Endothelial cell of umbilical vein (primary cell): ENCODE measurements around the gene JPH2. TPM values are rescaled to one million over a fixed set of nuclear protein-coding genes. Genes with fewer than 3 reads are reported as not detected.

Source experiments
- BruUV-seq: library from RNA; stranded (reverse); fragments of 400-500 nt; replicated peaks from 2 replicates; lab custom pipeline; 2021; lab: Mats Ljungman, UMichigan
- CTCF ChIA-PET: fragments of 300-600, 350-600 bp; sonication (Branson Sonifier 250); formaldehyde crosslinking; loops from one replicate; lab custom pipeline; 2021; ENCODE audit warnings: antibody characterized with exemption, inconsistent platforms; lab: Charles Lee
- POLR2A ChIA-PET: fragments of 300-600, 350-600 bp; sonication (Branson Sonifier 250); formaldehyde crosslinking; loops from one replicate; lab custom pipeline; 2021; ENCODE audit warnings: antibody characterized with exemption, inconsistent platforms; lab: Charles Lee
- DNase-seq: peaks from one replicate; pipeline ENCODE4 v3.0.0-alpha.2; 2011; ENCODE audit warnings: low read depth, low spot score
- FAIRE-seq: peaks from 2 replicates; lab custom pipeline; 2011; peaks lifted over from hg19 to GRCh38; lab: Jason Lieb, UNC
- H2AFZ ChIP-seq: 2 replicates; pipeline ENCODE4 v1.6.0; 2012; ENCODE audit warnings: low read depth, low read length, control low read depth, inconsistent platforms
- H3K27ac ChIP-seq: 2 replicates; pipeline ENCODE4 v1.5.1; 2011; ENCODE audit warnings: low read depth, mild to moderate bottlenecking, control low read depth, low read length, moderate library complexity; ENCODE audit not compliant: insufficient read depth
- H3K27me3 ChIP-seq, 2 experiments: 2 replicates each; pipeline versions ENCODE4 v1.6.0 to v1.6.1; 2011; ENCODE audit warnings: low read length in 2 of 2, mixed read lengths in 1 of 2; ENCODE audit not compliant: control insufficient read depth in 2 of 2, insufficient read depth in 2 of 2
- H3K36me3 ChIP-seq, 2 experiments: 2 replicates in 1 of 2; 3 replicates in 1 of 2; pipeline ENCODE4 v1.5.1; 2011; ENCODE audit warnings: low read length in 2 of 2, mild to moderate bottlenecking in 1 of 2, moderate library complexity in 1 of 2; ENCODE audit not compliant: control insufficient read depth in 2 of 2, insufficient read depth in 2 of 2; ENCODE audit errors: extremely low read depth in 1 of 2
- H3K4me1 ChIP-seq: 3 replicates; pipeline ENCODE4 v1.5.1; 2011; ENCODE audit warnings: mild to moderate bottlenecking, low read length; ENCODE audit not compliant: control insufficient read depth, insufficient read depth; ENCODE audit errors: extremely low read depth
- H3K4me2 ChIP-seq: 2 replicates; pipeline ENCODE4 v1.6.1; 2011; ENCODE audit warnings: low read length, control low read depth, mixed read lengths; ENCODE audit not compliant: insufficient read depth
- H3K4me3 ChIP-seq, 3 experiments: fragments of 200-600 bp in 1 of 3; sonication (generic), shearing (Covaris generic) in 1 of 3; replicated peaks in 1 of 3; 2 replicates each; pipeline ENCODE4 v1.5.1; 2011 to 2016; ENCODE audit warnings: control low read depth in 3 of 3, low read length in 3 of 3, mild to moderate bottlenecking in 2 of 3, inconsistent platforms in 1 of 3, low read depth in 1 of 3, moderate library complexity in 1 of 3; ENCODE audit not compliant: insufficient read depth in 1 of 3
- H3K79me2 ChIP-seq: 2 replicates; pipeline ENCODE4 v1.6.0; 2012; ENCODE audit warnings: low read length, inconsistent platforms; ENCODE audit not compliant: control insufficient read depth, insufficient read depth
- H3K9ac ChIP-seq: replicated peaks from 2 replicates; pipeline ENCODE3; 2011; ENCODE audit warnings: low read length, control low read depth; ENCODE audit not compliant: insufficient read depth; ENCODE audit errors: extremely low read depth
- H3K9me1 ChIP-seq: replicated peaks from 3 replicates; pipeline ENCODE4 v1.6.0; 2011; ENCODE audit warnings: mild to moderate bottlenecking, low read length; ENCODE audit not compliant: control insufficient read depth, insufficient read depth; ENCODE audit errors: extremely low read depth
- H3K9me3 ChIP-seq: replicated peaks from 2 replicates; pipeline ENCODE4 v1.5.1; 2012; ENCODE audit warnings: low read length, inconsistent platforms; ENCODE audit not compliant: control insufficient read depth, insufficient read depth
- H4K20me1 ChIP-seq: replicated peaks from 2 replicates; pipeline ENCODE3; 2011; ENCODE audit warnings: mild to moderate bottlenecking, low read length; ENCODE audit not compliant: control insufficient read depth, insufficient read depth; ENCODE audit errors: extremely low read depth
- CTCF ChIP-seq, 2 donors: IDR thresholded peaks; 1 replicate in 1 of 2; 2 replicates in 1 of 2; pipeline ENCODE4 v1.5.1; 2011; ENCODE audit warnings: low read length in 2 of 2, mild to moderate bottlenecking in 2 of 2, moderate library complexity in 2 of 2, control low read depth in 1 of 2, inconsistent platforms in 1 of 2, low read depth in 1 of 2; ENCODE audit not compliant: insufficient read depth in 1 of 2; ENCODE audit errors: extremely low read depth in 1 of 2
- EZH2 ChIP-seq: IDR thresholded peaks from 2 replicates; pipeline ENCODE4 v1.6.1; 2012; ENCODE audit warnings: borderline replicate concordance, low read depth, mild to moderate bottlenecking, moderate library complexity, low read length, inconsistent platforms; ENCODE audit not compliant: severe bottlenecking
- FOS ChIP-seq: IDR thresholded peaks from 2 replicates; pipeline ENCODE4 v1.6.1; 2011; ENCODE audit warnings: mild to moderate bottlenecking, low read length, moderate library complexity, borderline replicate concordance; ENCODE audit not compliant: insufficient read depth
- JUN ChIP-seq: IDR thresholded peaks from 2 replicates; pipeline ENCODE4 v1.6.1; 2011; ENCODE audit warnings: borderline replicate concordance, low read depth; ENCODE audit not compliant: insufficient read length, insufficient read depth
- MAX ChIP-seq: IDR thresholded peaks from 2 replicates; pipeline ENCODE4 v1.6.1; 2011; ENCODE audit not compliant: insufficient read depth, insufficient read length
- POLR2AphosphoS5 ChIP-seq: IDR thresholded peaks from 2 replicates; pipeline ENCODE4 v1.6.1; 2012; ENCODE audit warnings: low read depth, mild to moderate bottlenecking, control low read depth, low read length, moderate library complexity; ENCODE audit not compliant: insufficient read depth
- dilution Hi-C: fragments of 300-500 bp; cut with MboI; formaldehyde crosslinking; loops from one replicate; pipeline ENCODE4 v1.15.0; 2019; ENCODE audit warnings: low sequenced_read_pairs; ENCODE audit not compliant: extremely low pct_ligation_motif_present
- intact Hi-C: fragments of 100-400 bp; cut with micrococcal nuclease; formaldehyde crosslinking; loops from one replicate; pipeline ENCODE4 v1.10.0; 2022
- polyA plus RNA-seq, 4 experiments: library from polyadenylated mRNA; depleted of rRNA in 3 of 4; stranded (reverse) in 3 of 4; unstranded in 1 of 4; fragments of >200 nt; gene quantifications; 2 replicates each; pipeline versions ENCODE4 v1.2.1 to v1.2.3, GENCODE V29; 2011 to 2012; ENCODE audit warnings: missing spikeins in 1 of 4
- total RNA-seq: library from RNA; stranded (reverse); gene quantifications from 2 replicates; pipeline ENCODE4 v1.2.3, GENCODE V29; 2021

Gene JPH2
- total and polyA plus RNA-seq, 2 donors (not counting 3 experiments of a cell fraction or from before 2014, with no cell fraction given), result not detected

- H4K20me1 ChIP-seq, result no peaks in the 10 kb centered on the region
- no peak overlapping the region for H3K27ac ChIP-seq
- ChIA-PET CTCF (no interaction called here), POLR2A (no interaction called here)
- H2AFZ ChIP-seq, result no peak overlapping the region
- H3K9me3 ChIP-seq, result no peaks in the 10 kb centered on the region
- intact Hi-C loops, result no loop called here
- no peaks in the 10 kb centered on the region for H3K4me1 ChIP-seq
- BruUV-seq, result no TSS peak
- no peak for TF ChIP-seq EZH2
- TF ChIP-seq JUN, result no peak
- TF ChIP-seq FOS, result no peak
- no peak for TF ChIP-seq MAX
- no peak for TF ChIP-seq POLR2AphosphoS5
- no peak for TF ChIP-seq CTCF (IDR thresholded peaks at IDR 0.05; ENCODE audit: extremely low read depth in 1 of 2, insufficient read depth in 1 of 2, low read depth in 1 of 2, low read length in 2 of 2)
- H3K36me3 ChIP-seq, result no peaks in the 10 kb centered on the region
- FAIRE-seq (no peak), DNase-seq (no peak)
- H3K79me2 ChIP-seq, result no peaks in the 10 kb centered on the region
- no peaks in the 10 kb centered on the region for H3K27me3 ChIP-seq
- dilution Hi-C loops, result no loop called here
- H3K9ac ChIP-seq, result no peak overlapping the region
- H3K9me1 ChIP-seq, result no peaks in the 10 kb centered on the region
- H3K4me3 ChIP-seq, result no peak overlapping the region
- no peak overlapping the region for H3K4me2 ChIP-seq
These were observed 118.4 kb downstream of the JPH2 start for GRCh38 chr20:44068316-44069201.
